ENCODE results near the gene ERVFRD-1. TPM values are rescaled to one million over a fixed set of nuclear protein-coding genes. Genes with fewer than 3 reads are reported as not detected.

ERVFRD-1 gene
- polyA plus RNA-seq, 1 donor from 2014 or later = not detected

DNA sequence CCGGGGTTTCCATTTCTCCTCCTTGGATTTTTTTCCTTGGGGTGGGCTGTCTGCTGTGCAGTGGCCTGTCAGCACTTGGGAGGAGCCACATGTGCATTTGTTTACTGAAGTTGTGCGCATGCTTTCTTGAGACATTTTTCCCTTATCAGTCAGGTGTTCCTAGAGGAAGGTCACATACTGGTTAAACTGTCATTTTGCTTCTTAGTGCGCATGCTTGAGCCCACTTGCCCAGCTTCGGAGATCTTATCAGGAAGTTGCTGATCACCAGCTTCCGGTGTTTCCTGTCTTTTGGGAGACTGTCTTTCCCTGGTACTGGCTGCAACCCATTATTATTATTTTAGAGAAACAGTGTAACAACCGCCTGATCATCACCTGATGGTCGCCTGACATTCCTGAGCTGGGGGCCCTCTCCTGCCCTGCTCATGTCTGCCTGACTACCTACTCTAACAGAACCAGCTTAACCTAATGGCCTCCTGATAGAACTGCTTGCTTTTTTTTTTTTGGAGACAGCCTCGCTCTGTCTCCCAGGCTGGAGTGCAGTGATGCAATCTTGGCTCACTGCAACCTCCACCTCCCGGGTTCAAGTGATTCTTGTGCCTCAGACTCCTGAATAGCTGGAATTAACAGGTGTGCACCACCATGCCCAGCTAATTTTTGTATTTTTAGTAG lies 378 bp upstream of the ERVFRD-1 start:
- no peak overlapping the region for H3K4me2 ChIP-seq (ENCODE audit: low read length)
- no peak overlapping the region for H2AFZ ChIP-seq (ENCODE audit: low read depth, low read length)
- no peaks in the 10 kb centered on the region for H3F3A ChIP-seq (ENCODE audit: insufficient read depth, low read length, poor library complexity, severe bottlenecking)
- no peak overlapping the region for H3K27ac ChIP-seq (ENCODE audit: low read length)
- H3K36me3 ChIP-seq (ENCODE audit: insufficient read depth, low read length) = no peaks in the 10 kb centered on the region
- peaks cover 12% of the 10 kb centered on the region for H3K79me2 ChIP-seq (replicated peaks; ENCODE audit: insufficient read depth, low read length)
- no peaks in the 10 kb centered on the region for H3K27me3 ChIP-seq (ENCODE audit: insufficient read depth, low read depth, low read length)
- no peak overlapping the region for H3K4me3 ChIP-seq (ENCODE audit: low read length)
- no peaks in the 10 kb centered on the region for H4K20me1 ChIP-seq (ENCODE audit: insufficient read depth)
- H3K9me3 ChIP-seq (ENCODE audit: low read length) = no peaks in the 10 kb centered on the region
- no peaks in the 10 kb centered on the region for H3K9me2 ChIP-seq (ENCODE audit: insufficient read depth, low read length)
- TF ChIP-seq MXI1 (conservative IDR thresholded peaks at IDR 0.05; ENCODE audit: poor library complexity, severe bottlenecking) (no peak), RAD21 (conservative IDR thresholded peaks at IDR 0.05) (no peak), TAF1 (IDR thresholded peaks at IDR 0.05; ENCODE audit: low read depth) (no peak), POLR2AphosphoS5 (IDR thresholded peaks at IDR 0.05) (no peak), EP300 (conservative IDR thresholded peaks at IDR 0.05; ENCODE audit: poor library complexity, severe bottlenecking) (no peak)
- no peak overlapping the region for H3K9ac ChIP-seq (ENCODE audit: low read length)

DNA sequence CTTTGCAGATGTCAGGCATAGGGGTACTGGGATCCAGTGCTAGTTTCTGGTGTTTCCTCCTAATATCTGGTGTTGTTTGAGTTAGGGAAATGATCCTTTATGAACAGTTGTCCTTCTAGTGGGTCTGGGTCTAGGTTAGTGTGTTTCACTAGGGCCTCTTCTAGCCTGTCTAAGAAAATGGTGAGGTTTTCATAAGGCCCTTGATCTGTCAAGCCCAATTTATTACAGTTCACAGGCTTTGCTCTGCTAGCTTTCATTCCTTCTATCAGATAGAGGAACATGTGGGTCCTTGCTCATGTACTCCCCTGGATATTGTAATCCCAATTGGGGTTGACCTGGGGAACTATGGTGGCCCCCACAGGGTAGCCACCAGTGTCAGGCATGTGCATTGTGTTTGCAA lies 2.8 kb downstream of the ERVFRD-1 start:
- H3K27ac ChIP-seq (ENCODE audit: low read length) = no peak overlapping the region
- no peaks in the 10 kb centered on the region for H3K27me3 ChIP-seq (ENCODE audit: insufficient read depth, low read depth, low read length)
- H3K79me2 ChIP-seq (replicated peaks; ENCODE audit: insufficient read depth, low read length) = peaks cover 23% of the 10 kb centered on the region
- no peak overlapping the region for H3K4me3 ChIP-seq (ENCODE audit: low read length)
- H3K36me3 ChIP-seq (ENCODE audit: insufficient read depth, low read length) = no peaks in the 10 kb centered on the region
- H3K4me2 ChIP-seq (ENCODE audit: low read length) = no peak overlapping the region
- no peaks in the 10 kb centered on the region for H3F3A ChIP-seq (ENCODE audit: insufficient read depth, low read length, poor library complexity, severe bottlenecking)
- no peaks in the 10 kb centered on the region for H3K9me3 ChIP-seq (ENCODE audit: low read length)
- no peaks in the 10 kb centered on the region for H4K20me1 ChIP-seq (ENCODE audit: insufficient read depth)
- TF ChIP-seq SMC3 (conservative IDR thresholded peaks at IDR 0.05; ENCODE audit: poor library complexity) (no peak), REST (IDR thresholded peaks at IDR 0.05; ENCODE audit: borderline replicate concordance) (no peak), TAF1 (IDR thresholded peaks at IDR 0.05; ENCODE audit: low read depth) (no peak), MXI1 (conservative IDR thresholded peaks at IDR 0.05; ENCODE audit: poor library complexity, severe bottlenecking) (no peak), EP300 (conservative IDR thresholded peaks at IDR 0.05; ENCODE audit: poor library complexity, severe bottlenecking) (no peak), CTCF (IDR thresholded peaks at IDR 0.05; ENCODE audit: poor library complexity, severe bottlenecking) (no peak), POLR2AphosphoS5 (IDR thresholded peaks at IDR 0.05) (no peak), EZH2 (IDR thresholded peaks at IDR 0.05; ENCODE audit: borderline replicate concordance, insufficient read depth, low read length, poor library complexity, severe bottlenecking) (no peak), RAD21 (conservative IDR thresholded peaks at IDR 0.05) (no peak)
- no peak overlapping the region for H3K9ac ChIP-seq (ENCODE audit: low read length)
- no peak overlapping the region for H2AFZ ChIP-seq (ENCODE audit: low read depth, low read length)
- H3K9me2 ChIP-seq (ENCODE audit: insufficient read depth, low read length) = no peaks in the 10 kb centered on the region
